Retina (tissue), 1 donor: Measurements from ENCODE around the gene TMEM54.

ENCODE experiments used
- DNase-seq: peaks from one replicate; pipeline ENCODE4 v3.0.0-alpha.2; 2016

The TMEM54 gene

DNA sequence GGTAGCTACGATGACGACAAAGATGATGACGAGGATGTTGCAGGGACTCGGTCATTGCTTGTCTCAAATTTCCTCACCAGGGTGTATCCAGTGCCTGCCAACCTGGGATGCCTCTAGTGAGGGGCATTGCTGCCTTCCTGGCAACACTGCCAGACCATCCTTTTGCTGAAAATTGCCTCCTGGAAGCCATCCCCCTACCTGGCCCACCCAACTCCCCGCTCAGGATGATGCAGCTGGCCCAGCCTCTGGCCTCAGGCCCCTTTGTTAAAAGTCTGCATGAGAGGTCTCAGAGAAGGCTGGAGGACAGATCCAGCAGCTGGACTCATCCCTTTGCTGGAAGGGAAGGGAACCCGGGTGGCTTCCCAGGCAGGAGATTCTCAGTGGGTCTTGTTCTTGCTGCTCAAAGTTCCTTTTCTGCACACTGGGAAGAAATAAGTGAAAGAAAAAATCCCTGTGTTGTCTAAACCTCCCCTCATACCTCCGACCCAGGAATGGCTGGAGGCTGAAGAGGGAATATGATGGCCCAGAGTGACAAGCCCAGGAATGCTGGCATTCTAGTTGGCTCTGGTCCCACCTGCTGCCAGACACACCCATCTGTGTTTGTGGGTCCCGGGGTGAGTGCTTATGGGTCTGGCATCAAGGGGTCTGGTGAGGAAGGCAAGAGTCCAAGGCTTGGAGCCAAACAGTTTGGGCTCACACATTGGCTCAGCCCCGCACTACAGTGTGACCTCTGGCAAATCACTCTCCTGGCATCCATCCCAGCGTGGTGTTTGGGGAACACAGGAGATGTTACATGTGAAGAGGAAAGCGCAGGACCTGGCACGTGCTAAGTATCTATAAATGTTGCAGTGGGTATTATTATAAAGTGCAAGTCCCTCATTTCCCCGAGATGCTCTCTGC, 23.7 kb downstream of the TMEM54 start:
- peak; percentile 6 for DNase-seq

- DNase-seq, result peak; percentile 77
Observed at GRCh38 chr1:32876341-32877210, 24.6 kb downstream of the TMEM54 start.

DNA sequence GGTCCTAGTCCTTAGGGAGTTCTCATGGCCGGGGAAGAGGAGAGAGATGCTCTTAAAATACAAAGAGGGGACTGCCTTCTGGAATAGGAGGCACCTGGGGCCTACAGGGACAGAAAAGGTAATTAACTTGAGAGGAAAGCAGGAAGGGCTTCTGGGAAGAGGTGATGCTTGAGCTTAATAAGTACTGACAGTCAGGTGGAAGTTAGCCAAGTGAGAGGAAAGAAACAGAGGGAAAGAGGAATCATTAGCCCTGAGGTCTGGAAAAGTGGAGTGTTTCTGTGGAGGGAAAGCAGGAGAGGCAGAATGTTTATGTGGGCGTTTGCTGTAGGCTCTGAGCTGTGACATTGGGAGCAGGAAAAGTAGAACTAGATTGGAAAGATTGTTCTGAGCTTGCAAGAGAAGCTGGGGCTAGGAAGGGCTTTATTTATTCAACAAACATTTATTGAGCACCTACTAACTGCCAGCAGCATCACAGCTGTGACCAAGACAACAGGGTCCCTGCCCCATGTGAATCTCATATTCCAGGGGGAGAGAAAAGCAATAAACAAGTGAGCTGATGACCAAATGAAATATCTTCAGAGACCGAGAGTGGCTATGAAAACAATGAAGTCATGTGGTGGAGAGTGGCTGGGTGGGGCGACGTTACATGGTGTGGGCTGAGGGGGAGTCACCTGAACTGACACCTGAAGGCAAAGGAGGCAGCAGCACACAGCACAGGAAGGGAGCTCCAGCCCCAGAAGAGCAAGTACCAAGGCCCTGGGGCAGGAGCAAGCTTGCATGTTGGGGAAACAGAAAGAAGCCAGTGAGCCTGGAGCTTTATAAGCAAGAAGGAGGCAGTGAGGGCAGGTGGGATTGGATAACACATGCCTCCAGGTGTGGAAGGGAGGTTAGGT, 26.1 kb downstream of the TMEM54 start:
- no peak for DNase-seq

- DNase-seq, result no peak
Observed at GRCh38 chr1:32873484-32873883, 27.7 kb downstream of the TMEM54 start.

GRCh38 chr1:32872192-32872460, 29.1 kb downstream of the TMEM54 start:
- DNase-seq, result peak; percentile 52

GRCh38 chr1:32871364-32872191, 29.6 kb downstream of the TMEM54 start:
- peak; percentile 55 for DNase-seq

DNA sequence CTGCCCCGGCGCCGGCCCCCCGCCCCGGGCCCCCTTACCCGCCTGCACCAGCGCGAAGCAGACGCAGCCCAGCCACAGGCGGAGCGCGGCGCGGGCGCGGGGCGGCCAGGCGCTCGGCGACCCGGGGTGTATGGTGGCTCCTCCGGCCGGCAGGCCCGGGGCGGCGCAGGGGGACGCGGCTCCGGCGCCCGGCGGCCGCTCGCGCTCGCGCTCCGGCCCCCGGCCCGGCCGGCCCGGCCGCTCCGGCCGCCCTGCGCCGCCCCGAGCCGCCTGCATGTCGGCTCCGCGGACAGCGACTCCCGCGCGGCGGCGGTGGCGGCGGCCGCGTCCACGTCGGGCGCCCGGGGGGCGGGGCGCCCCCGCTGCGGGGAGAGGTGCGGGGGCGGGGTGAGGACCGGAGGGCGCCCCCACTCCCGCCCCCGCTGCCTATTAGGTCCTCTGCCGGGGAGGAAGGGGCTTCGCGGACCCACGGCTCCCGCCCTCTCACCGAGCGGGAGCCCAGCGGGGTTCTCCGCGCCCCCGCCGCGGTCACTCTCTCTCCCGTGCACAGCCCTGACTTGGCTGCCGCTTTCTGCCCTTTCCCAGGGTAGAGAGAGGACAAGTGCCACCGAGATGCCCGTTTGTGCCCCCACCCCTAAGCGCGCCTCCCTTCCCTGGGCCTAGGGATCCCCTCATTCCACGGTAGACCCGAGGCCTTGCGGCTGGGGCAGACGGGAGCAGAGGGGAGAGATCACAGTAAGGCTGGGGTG, 30.4 kb downstream of the TMEM54 start, which contains the start of gene FNDC5:
TSS of gene FNDC5 (minus strand) at position 298 of the 749 bp plus-strand sequence.
- DNase-seq, result no peak

DNA sequence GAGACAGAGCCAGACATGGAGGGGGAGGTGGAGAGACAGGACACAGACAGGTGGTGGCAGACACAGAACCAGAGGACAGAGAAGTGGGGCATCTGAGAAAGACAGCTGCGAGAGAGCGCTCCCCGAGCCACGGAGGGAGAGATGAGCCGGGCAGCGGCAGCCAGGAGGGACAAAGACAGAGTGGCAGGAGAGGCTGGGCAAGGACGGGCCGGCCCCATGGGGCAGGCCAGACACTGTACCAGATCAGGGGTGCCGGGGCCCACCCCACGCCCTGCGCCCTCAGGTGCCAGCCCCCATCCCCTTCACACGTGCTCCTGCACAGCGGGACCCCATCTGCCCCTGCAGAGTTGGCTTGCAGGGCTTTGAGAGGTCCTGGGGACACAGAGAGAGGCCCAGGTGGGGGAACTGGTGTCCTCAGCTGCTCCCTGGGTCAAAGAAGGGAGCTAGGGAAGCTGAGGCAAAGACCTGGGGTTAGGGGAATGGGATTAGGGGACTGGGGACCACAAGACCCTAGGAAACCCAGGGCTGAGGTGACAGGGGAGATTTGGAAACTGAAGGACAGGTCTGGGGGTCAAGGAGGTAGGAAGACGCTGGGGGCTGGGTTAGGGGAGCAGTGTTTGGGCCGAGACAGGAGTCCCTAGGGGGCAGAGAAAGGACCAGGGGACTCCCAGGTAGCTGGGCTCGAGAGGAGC, 31.1 kb downstream of the TMEM54 start:
- peak; percentile 38 for DNase-seq

DNA sequence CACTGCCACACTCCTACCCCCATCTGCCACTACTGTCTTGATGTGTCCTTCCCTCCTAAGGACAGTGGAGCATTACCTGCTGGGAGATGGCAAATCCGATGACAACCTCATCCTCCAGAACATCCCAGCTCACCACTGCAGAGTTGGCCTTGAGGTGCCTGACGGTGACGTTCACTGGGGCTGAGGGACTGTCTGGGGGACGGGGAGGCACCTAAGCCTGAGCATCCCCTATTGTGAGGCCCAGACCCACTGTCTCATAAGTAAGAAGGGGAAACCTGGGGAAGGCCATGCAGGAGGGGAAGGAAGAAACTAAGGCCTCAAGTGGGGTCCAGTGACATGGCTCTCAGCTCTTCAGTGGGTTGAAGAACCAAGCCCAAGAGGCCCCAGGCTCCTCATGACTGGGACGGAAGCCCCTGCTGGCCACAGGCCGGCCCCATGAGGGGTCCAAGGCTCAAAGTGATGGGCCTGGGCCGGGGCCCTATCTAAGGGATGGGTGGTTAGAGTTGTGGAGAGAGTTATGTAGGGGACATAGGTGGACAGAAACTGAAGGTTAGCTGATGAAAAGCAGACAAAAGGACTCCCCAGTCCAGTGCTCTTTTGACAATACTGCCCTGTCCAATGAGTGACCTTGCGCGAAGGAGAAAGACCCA, 32.3 kb downstream of the TMEM54 start:
- DNase-seq, result no peak

DNA sequence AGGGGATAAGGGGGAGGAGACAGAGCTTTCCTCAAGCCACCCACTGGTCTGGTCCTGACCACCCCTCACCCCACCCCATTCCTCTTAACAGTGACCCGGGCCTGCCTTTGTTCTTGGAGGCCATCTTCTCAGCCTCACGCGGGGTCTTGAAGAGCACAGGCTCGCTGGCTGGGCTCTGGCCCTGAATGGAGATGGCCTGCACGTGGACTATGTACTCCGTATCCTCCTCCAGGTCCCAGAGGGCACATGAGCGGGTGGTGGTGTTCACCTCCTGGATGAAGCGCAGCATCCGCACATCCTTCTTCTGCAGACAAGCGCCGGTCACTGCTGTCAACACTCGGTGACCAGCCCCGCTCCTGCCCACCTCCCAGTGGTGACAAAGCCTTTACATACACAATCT, 33.1 kb downstream of the TMEM54 start:
- DNase-seq, result no peak

- DNase-seq, result no peak
Observed at GRCh38 chr1:32867671-32868070, 33.5 kb downstream of the TMEM54 start.

GRCh38 chr1:32867151-32867550, 34.0 kb downstream of the TMEM54 start:
- no peak for DNase-seq

GRCh38 chr1:32865639-32866405, 35.4 kb downstream of the TMEM54 start:
- DNase-seq, result no peak

DNA sequence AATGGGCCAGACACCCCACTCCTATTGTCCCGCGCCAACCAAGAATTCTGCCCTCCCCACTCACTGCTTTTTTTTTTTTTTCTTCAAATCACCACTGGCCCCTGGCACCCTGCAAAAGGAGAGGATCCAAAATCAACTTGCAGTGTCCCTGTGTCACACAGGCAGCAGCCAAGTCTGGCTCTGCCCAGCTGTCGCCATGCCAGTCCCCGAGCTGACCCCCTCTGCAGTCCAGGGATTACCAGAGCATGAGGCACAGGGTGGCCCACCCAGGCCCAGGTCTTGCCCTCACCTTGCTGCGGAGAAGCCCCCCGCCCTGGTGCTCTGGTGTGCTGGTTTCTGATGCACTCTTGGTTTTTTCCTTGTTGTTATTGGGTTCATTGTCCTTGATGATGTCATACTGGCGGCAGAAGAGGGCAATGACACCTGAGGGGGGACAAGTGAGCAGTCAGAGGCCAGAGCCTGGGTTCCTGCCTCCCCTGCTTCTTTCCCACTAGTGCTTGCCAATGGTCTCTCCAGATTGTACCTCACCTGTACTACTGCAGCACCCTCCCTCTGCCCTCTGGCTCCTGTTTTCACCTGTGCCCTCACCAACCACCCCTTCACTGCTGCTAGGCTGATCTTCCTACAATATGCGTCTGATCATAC, 36.7 kb downstream of the TMEM54 start:
- DNase-seq, result no peak

GRCh38 chr1:32863881-32864245, 37.3 kb downstream of the TMEM54 start:
- DNase-seq, result no peak

DNA sequence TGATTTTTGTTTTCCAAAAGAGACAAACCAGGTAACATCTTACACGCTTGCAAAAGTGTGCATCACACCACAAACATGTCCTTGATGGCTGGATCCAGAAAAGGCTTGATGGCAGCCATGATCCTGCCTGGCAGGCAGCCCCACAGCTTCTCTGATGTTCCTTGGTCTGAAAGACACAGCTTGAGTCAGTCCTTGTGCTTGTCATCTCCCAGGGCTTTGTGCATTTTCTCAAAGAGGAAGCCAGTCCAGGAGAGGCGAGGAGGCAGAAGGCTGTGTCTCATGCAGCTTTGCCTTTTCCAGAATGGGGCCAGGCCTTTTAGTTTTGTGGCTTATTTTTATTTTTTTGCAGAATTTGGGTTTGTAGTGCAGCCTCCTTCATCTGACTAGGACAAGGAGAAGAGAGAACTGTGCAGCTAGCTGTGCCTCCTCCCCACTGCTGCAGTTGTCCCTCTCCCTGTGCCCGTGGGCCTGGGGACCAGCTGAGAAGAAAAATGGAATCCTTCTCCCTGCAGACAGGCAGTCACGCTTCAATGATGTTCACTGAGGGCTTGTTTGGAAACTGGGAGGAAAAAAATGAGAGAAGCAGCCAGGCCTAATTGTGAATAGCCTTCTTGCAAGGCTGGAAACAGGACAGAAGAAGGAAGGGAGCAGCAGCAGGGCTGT, 37.8 kb downstream of the TMEM54 start:
- no peak for DNase-seq

DNA sequence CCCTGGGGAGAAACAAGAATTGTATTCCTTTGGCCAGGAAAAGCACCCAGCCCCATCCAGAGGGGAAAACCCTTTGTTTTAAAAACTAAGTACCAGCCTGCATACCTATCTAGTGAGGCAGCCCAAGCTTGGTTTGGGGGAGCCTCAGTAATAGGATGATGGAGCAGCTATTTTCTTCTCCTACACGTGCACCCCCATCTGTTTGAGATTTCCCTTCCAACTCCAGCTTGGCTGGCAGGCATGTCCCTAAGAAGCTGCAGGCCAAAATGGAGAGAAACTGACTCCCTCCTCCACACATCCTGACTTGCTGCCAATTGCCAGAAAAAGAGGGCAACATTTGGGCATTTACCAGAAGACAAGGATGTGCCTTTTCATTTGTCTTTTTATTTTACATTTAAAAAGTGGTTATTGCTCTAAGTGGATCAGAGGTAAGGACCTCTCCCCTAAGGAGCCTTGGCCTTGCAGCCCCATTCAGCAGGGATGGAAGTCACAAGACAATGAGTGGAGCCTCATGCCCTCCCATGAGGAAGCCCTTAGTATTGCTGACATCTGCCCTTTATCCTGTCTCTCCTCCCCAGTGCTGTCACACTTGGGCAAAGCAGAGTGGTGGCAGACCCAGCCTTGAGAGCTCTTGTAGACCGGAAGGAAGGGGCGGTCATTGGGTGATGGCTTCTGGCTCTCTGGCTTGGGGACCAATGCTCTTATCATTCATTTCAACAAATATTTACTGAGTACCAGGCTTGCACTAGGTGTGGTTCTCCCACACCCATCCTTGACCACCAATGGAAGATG, 39.1 kb downstream of the TMEM54 start:
- no peak for DNase-seq
